ENCODE results near the gene P2RY2. TPM values are rescaled to one million over a fixed set of nuclear protein-coding genes. Genes with fewer than 3 reads are reported as not detected.

Gene P2RY2
- total RNA-seq, 1 experiment from 2014 or later: 0.26 TPM

DNA sequence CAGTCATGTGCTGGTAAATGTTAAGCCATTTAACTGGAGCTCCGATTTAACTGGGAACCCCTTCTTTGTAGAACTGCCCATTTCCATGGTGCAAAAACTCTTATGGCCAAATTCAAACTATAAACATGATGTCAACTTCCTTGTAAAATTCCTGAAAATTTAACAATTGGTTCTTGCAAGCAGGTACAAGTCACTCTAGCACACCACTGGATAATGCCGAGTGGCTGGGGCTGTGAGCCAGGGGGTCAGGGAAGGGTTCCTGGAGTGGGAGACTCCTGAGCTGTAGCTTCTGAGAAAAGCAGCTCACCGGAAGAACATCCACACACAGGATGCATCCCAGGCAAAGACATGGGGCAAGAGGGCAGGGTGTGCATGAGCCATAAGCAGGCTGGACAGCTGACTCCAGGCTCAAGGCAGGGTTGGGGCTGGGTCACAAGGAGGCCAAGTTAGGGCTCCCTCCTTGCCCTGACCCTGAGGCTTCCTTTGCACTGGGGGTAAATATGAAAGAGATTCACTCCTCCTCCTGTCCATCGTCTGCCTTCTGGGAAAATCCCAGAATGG, 18.2 kb downstream of the P2RY2 start:
- H3K56ac ChIP-seq (ENCODE audit: insufficient read length, low read depth, low read length): no peak overlapping the region
- Mint-ChIP-seq H3K27ac (no peak overlapping the region), H3K4me3 (no peak overlapping the region), H3K27me3 (ENCODE audit: low read depth) (no peaks in the 10 kb centered on the region; the same call in 1 of the 2 replicates), H3K4me1 (peaks cover 4 to 6% of the 10 kb centered on the region in 2 experiments), H3K9me3 (no peaks in the 10 kb centered on the region), H3K36me3 (ENCODE audit: insufficient read depth in 1 of 3, low read depth in 3 of 3) (no peaks in the 10 kb centered on the region)
- no peak overlapping the region for H3T11ph ChIP-seq (ENCODE audit: low read length)
- TF ChIP-seq, protein P1, sequence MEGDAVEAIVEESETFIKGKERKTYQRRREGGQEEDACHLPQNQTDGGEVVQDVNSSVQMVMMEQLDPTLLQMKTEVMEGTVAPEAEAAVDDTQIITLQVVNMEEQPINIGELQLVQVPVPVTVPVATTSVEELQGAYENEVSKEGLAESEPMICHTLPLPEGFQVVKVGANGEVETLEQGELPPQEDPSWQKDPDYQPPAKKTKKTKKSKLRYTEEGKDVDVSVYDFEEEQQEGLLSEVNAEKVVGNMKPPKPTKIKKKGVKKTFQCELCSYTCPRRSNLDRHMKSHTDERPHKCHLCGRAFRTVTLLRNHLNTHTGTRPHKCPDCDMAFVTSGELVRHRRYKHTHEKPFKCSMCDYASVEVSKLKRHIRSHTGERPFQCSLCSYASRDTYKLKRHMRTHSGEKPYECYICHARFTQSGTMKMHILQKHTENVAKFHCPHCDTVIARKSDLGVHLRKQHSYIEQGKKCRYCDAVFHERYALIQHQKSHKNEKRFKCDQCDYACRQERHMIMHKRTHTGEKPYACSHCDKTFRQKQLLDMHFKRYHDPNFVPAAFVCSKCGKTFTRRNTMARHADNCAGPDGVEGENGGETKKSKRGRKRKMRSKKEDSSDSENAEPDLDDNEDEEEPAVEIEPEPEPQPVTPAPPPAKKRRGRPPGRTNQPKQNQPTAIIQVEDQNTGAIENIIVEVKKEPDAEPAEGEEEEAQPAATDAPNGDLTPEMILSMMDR (conservative IDR thresholded peaks at IDR 0.05): no peak
- no peak overlapping the region for H3K27ac ChIP-seq (ENCODE audit: insufficient read length, low read depth, low read length)
- no peak overlapping the region for H3K9ac ChIP-seq (ENCODE audit: extremely low read depth, insufficient read length, low read length)
- no peak overlapping the region for H3K4ac ChIP-seq (ENCODE audit: low read depth, low read length)
- H3K9me3 ChIP-seq (ENCODE audit: control insufficient read depth, low read depth, low read length): no peaks in the 10 kb centered on the region
- no peak overlapping the region for H2BK20ac ChIP-seq (ENCODE audit: low read depth, low read length, poor library complexity, severe bottlenecking)
- no peak overlapping the region for H4K91ac ChIP-seq (ENCODE audit: insufficient read length, low read depth, low read length)
- no peak overlapping the region for H3K4me2 ChIP-seq (ENCODE audit: insufficient read depth, insufficient read length, low read length)
- no peaks in the 10 kb centered on the region for H3K79me1 ChIP-seq (ENCODE audit: insufficient read depth, low read depth, low read length, poor library complexity, severe bottlenecking)
- H3K4me1 ChIP-seq (ENCODE audit: insufficient read depth, low read length): no peaks in the 10 kb centered on the region
- no peak overlapping the region for H3K14ac ChIP-seq (ENCODE audit: insufficient read depth, low read length)
- no peak overlapping the region for H3K23ac ChIP-seq (ENCODE audit: insufficient read length, low read depth, low read length)
- no peak overlapping the region for H4K8ac ChIP-seq (replicated peaks; ENCODE audit: insufficient read length, low read depth, low read length)
- WGBS (ENCODE audit: extremely low coverage, insufficient read length, low lambda C conversion rate): no CpG with 5 or more reads among the region's 4 CpGs
- H4K5ac ChIP-seq (ENCODE audit: insufficient read length, low read depth, low read length): no peak overlapping the region
- H2AFZ ChIP-seq (ENCODE audit: low read length): no peak overlapping the region
- H2BK12ac ChIP-seq (ENCODE audit: insufficient read length, low read depth, low read length): no peak overlapping the region
- H2BK5ac ChIP-seq (ENCODE audit: insufficient read length, low read length): no peak overlapping the region
- no peaks in the 10 kb centered on the region for H3K23me2 ChIP-seq (ENCODE audit: insufficient read length, low read depth, low read length, poor library complexity, severe bottlenecking)
- no peaks in the 10 kb centered on the region for H3K79me2 ChIP-seq (ENCODE audit: insufficient read depth, low read length)
- no peak overlapping the region for H2AK5ac ChIP-seq (ENCODE audit: insufficient read length, low read length)
- peak; percentile 17 for DNase-seq
- no peak overlapping the region for H2BK15ac ChIP-seq (ENCODE audit: low read depth, low read length)
- no peaks in the 10 kb centered on the region for H4K20me1 ChIP-seq (ENCODE audit: control insufficient read depth, insufficient read depth, insufficient read length)
- H3K27me3 ChIP-seq (ENCODE audit: insufficient read depth, low read length): no peaks in the 10 kb centered on the region; the same call in 1 of the 2 replicates
- H3K18ac ChIP-seq (ENCODE audit: insufficient read length, low read depth, low read length): no peak overlapping the region
- no peak overlapping the region for H2BK120ac ChIP-seq (ENCODE audit: low read depth, low read length, poor library complexity, severe bottlenecking)
